HG03521 (cell line): ENCODE measurements around the gene MYH4.

Experiments used
- ATAC-seq: cut with Tn5 transposase; IDR thresholded peaks from one replicate; pipeline ENCODE4 v1.9.1; 2021; ENCODE audit warnings: mild to moderate bottlenecking, moderate library complexity; ENCODE audit not compliant: unreplicated experiment

Gene MYH4

DNA sequence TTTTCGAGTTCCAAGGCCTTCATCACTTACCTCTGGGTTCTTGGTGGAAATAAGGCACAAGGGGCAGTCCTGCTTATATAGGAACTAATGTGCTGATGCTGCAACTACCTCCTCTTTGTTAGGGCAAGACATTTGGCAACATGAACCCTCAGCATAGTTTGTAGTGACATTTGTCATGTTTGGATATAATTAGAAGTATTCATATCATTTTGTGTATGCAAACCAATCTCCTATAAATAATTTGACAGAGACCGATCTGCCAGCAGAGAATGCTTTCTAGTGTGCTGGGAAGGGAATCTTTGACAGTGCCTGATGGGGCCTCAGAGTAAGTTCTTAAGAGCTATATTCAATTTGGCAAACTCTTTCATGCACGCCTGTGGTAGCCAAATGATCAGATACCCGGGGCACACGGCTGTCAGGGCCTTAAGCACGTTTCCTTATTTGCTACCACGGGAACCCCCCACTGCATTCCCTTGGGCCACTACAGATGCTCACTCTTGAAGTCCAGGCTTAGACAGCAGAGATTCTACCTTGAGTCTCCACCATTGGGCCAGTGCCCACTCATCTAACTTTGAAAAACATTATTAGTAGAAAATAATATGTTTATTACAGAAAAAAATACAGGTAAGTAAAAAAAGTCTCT is 47.3 kb downstream of the MYH4 start, which contains the start of gene MYH8:
Gene MYH8 (minus strand): TSS at position 51 of the 643 bp plus-strand sequence. CDS start 1,723 bp downstream, outside the sequence.
- ATAC-seq = no peak

DNA sequence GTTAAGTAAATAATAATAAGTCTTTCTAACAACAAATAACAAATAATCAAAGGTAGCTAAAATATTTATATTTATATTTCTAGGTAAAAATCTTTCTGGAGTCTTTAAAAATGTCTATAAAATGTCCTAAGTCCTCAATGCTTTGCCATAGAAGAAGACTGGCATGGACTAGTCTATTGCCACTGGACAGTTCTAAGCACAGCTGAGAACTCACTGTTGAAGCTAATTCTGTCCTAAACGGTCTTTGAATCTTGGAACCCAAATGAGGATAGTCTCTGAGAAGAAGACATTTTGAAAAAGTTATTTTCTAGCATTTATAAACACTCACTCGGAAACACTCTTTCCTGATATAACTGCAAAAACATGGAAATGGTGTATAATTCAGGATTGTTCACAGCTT is 48.1 kb downstream of the MYH4 start:
- ATAC-seq = no peak

DNA sequence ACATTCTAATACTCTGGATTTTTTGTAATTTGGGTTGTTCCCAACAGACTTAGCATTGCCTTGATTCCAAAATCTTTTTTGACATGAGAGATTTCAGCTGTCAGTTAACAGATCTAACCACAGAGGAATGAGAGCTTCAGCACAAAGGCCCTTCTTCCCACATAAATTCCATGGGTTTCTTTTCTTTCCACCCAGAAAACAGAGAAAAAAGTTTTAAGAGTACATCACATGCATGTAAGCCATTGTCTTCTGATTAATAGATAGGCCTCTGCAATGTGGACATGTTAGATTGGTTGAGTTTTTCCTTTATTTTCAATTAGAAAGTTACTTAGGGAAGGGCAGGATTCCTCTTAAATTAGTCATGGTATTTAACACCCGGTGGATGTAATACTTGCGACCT is 48.5 kb downstream of the MYH4 start:
- no peak for ATAC-seq

DNA sequence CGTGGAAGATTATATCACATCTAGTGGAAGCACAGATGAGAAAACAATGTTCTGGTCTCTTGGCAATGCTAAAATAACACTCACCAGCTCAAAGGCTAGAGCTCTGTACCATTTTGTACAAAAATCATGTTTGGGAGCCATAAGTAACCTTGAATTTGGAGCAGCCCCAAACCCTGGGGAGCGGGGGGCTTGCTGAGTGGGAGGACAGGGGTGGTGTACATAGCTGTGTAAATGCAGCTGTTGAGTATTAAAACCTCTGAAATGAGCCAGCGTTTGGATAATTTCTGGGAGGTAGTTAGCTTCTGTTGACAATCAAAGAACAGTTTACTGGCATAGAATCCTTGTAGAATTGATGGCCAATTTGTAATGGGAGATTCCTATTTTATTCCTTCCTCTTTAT is 51.9 kb downstream of the MYH4 start:
- ATAC-seq = no peak

DNA sequence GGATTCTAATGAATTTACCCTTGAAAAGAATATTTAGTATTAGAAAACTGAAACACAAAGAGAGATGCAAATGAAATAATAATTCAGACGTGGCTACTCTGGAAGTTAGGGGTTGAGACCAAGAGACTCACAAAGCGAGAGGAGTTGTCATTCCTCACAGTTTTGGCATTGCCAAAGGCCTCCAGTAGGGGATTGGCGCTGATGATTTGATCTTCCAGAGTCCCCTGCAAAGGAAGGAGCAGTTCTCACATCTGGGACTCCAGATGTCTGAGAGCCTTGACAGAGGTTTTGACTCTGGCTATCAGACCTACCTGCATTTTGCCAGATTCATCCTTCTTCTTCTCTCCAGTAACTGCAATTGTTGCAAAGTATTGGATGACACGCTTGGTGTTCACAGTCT is 54.2 kb downstream of the MYH4 start:
- no peak for ATAC-seq

DNA sequence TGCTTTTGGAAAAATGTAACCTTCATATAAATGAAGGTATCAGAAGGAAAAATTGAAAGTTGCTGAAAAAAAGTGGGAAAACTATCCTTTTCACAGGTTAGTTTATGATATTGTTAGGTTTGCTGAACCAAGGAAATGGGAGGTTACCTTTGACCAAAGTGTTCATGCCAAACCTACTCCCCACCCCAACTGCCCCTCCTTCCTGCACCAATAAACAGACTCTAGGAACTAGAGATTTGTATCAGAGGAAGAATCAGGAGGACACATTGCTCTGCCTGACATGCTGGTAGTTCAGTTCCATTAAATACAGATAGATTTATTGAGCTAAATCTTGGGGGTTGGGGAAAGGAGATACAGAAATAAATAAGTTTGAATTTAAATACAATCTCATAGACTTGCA is 65.8 kb downstream of the MYH4 start:
- no peak for ATAC-seq

DNA sequence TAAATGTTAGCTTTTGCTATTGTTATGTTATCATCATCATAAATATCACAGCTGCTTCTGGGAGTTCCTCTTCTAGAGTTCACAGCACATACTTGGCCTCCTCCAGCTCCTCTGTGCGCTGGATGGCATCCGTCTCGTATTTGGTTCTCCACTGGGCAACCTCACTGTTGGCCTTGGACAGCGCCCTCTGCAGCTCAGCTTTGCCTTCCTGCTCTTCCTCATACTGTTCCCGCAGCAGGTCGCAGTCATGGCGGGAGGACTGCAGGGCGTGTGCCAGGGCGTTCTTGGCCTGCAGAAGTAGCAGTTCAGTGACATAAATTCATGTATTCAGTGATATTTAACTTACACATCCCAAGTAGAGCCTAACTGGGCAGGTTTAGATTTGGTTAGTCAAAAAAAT is 71.0 kb downstream of the MYH4 start:
- no peak for ATAC-seq

DNA sequence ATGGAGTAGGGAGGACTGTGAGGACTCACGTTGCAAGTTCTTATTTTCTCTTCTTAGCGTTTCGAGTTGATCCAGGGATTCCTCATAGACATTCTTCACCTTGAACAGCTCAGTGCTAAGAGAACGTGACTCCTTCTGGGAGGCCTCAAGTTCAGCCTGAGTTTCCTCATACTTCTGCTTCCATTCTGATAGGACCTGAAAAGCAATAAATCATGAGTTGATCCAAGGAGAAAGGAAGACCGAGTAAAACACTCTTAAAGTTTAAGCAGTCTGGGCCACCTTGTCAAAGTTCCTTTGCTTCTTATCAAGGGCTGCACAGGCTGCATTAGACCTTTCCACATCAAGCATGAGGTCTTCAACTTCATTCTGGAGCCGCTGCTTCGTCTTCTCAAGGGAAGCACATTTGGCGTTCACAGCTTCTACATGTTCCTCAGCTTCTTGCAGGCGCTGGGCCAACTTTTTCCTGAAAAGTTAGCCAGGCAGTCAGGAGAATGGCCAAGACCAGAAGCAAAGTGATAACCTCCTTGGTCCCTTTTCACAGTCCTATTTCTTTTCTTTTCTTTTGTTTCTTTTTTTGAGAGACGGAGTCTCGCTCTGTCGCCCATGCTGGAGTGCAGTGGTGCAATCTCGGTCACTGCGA is 72.7 kb downstream of the MYH4 start:
- no peak for ATAC-seq

DNA sequence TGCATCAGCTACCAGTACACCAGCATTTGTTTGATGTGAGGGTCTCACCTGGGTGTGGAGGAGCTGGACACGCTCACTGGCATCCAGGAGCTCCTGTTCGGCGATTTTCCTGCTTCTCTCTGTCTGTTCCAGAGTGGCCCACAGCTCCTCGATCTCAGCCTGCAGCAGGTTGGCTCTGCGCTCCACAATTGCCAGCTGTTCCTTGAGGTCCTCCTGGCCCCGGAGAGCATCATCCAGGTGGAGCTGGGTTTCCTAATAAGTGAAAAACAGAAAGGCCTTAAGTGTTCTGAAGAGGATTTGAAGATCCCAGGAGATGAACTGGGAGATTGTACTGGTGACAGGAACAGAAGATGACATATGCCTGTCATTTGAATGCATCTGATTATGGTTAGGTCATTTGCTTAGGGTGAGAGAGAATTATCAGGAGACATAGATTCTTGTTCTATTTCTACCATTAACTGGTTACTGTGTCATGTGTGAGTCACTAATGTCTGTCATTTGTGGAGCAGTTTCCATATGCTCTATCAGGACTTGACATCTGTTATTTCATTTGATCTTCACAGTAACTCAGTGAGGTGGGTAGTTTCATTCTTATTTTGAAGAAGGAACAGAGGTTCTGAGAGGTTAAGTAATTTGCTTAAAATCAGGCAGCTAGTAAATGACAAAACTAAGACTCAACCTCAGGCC is 75.0 kb downstream of the MYH4 start:
- ATAC-seq = no peak
